Astrocyte (in vitro differentiated cells and primary cell): ENCODE data around the gene CHRNB2. TPM values are rescaled to one million over a fixed set of nuclear protein-coding genes. Genes with fewer than 3 reads are reported as not detected.
A peak's percentile ranks its signal among the peaks of the same experiment; 100 is the strongest.

Experiments
- DNase-seq: peaks from one replicate; pipeline ENCODE4 v3.0.0-alpha.2; 2010; ENCODE audit warnings: low read depth
- FAIRE-seq: peaks from 2 replicates; lab custom pipeline; 2011; peaks lifted over from hg19 to GRCh38; lab: Jason Lieb, UNC
- H2AFZ ChIP-seq: 2 replicates; pipeline ENCODE4 v1.6.0; 2012; ENCODE audit warnings: low read depth, low read length, inconsistent platforms
- H3K27ac ChIP-seq: 2 replicates; pipeline ENCODE4 v1.5.1; 2011; ENCODE audit warnings: low read depth, low read length, inconsistent platforms
- H3K27me3 ChIP-seq: 2 replicates; pipeline ENCODE4 v1.6.0; 2011; ENCODE audit warnings: low read length, inconsistent platforms; ENCODE audit not compliant: insufficient read depth
- H3K36me3 ChIP-seq: 2 replicates; pipeline ENCODE4 v1.5.1; 2011; ENCODE audit warnings: low read length, inconsistent platforms; ENCODE audit not compliant: insufficient read depth
- H3K4me1 ChIP-seq: 2 replicates; pipeline ENCODE4 v1.5.1; 2011; ENCODE audit warnings: low read length, inconsistent platforms; ENCODE audit not compliant: insufficient read depth
- H3K4me2 ChIP-seq: 2 replicates; pipeline ENCODE4 v1.6.0; 2012; ENCODE audit warnings: low read length, inconsistent platforms
- H3K4me3 ChIP-seq: 2 replicates; pipeline ENCODE4 v1.5.1; 2011; ENCODE audit warnings: low read depth, mild to moderate bottlenecking, low read length, inconsistent platforms; ENCODE audit not compliant: insufficient read depth
- H3K79me2 ChIP-seq: 2 replicates; pipeline ENCODE4 v1.6.0; 2012; ENCODE audit warnings: mild to moderate bottlenecking, low read length, inconsistent platforms; ENCODE audit not compliant: insufficient read depth
- H3K9ac ChIP-seq: 2 replicates; pipeline ENCODE4 v1.6.0; 2012; ENCODE audit warnings: mild to moderate bottlenecking, low read length, inconsistent platforms
- H3K9me3 ChIP-seq: 2 replicates; pipeline ENCODE4 v1.5.1; 2012; ENCODE audit warnings: low read depth, mild to moderate bottlenecking, low read length, inconsistent platforms; ENCODE audit not compliant: insufficient read depth
- H4K20me1 ChIP-seq: 2 replicates; pipeline ENCODE4 v1.6.0; 2012; ENCODE audit warnings: low read length, inconsistent platforms; ENCODE audit not compliant: insufficient read depth
- H3K27ac Mint-ChIP-seq: one replicate; pipeline ENCODE4 v1.8.0; 2021; ENCODE audit warnings: mild to moderate bottlenecking, mixed read lengths; ENCODE audit not compliant: unreplicated experiment
- H3K27me3 Mint-ChIP-seq: one replicate; pipeline ENCODE4 v1.8.0; 2021; ENCODE audit warnings: low read depth, mixed read lengths; ENCODE audit not compliant: unreplicated experiment
- H3K36me3 Mint-ChIP-seq: one replicate; pipeline ENCODE4 v1.8.0; 2021; ENCODE audit warnings: low read depth, mixed read lengths; ENCODE audit not compliant: unreplicated experiment
- H3K4me1 Mint-ChIP-seq: one replicate; pipeline ENCODE4 v1.8.0; 2021; ENCODE audit warnings: low read depth, mixed read lengths; ENCODE audit not compliant: unreplicated experiment
- H3K4me3 Mint-ChIP-seq: one replicate; pipeline ENCODE4 v1.8.0; 2021; ENCODE audit warnings: mild to moderate bottlenecking, moderate library complexity, mixed read lengths; ENCODE audit not compliant: unreplicated experiment
- H3K9me3 Mint-ChIP-seq: one replicate; pipeline ENCODE4 v1.8.0; 2021; ENCODE audit warnings: mild to moderate bottlenecking, mixed read lengths; ENCODE audit not compliant: unreplicated experiment
- EZH2 ChIP-seq: IDR thresholded peaks from 2 replicates; pipeline ENCODE4 v1.6.1; 2012; ENCODE audit warnings: mild to moderate bottlenecking, low read length, inconsistent platforms; ENCODE audit not compliant: insufficient read depth
- total RNA-seq: library from RNA; stranded (reverse); gene quantifications from 2 replicates; pipeline ENCODE4 v1.2.1, GENCODE V29; 2021
- TF ChIP-seq, protein P1 (sequence below): IDR thresholded peaks from 2 replicates; pipeline ENCODE4 v1.5.1; 2011; ENCODE audit warnings: low read depth, mild to moderate bottlenecking, inconsistent platforms, low read length, moderate library complexity; ENCODE audit not compliant: insufficient read depth

Gene CHRNB2
- total RNA-seq, 1 donor from 2014 or later = 0.20 TPM

DNA sequence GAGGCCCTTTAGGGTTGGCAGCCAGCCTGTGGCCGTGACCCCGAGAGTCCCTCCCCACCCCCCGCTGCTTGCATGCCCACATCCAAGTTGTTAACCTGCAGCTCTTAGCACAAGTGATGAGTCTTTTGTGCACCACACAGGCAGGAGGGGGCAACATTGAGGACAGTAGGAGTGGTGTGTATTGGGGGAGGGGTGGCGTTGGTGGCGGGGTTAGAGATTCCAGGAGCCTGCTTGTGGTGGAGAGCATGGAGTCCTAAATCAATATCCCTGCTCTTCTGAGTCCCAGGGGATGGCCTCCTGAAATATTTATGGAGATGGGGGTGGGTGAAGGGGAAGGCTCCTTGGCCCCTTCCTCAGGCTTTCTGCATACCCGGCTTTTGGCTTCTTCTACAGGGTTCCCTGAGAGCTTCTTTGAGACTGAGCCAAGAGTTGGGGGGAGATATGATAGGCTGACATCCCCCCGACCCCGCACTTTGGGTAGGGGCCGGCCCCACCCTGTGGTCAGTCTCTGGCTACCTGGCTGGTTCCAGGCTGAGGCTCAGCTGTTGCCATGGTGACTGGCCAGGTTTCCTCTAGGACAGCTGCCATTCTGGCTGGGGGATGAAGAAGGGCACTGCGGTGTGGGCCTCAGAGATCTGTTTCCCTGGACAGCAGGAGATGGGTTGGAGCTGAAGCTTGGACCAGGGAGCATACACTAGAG is 5.0 kb downstream of the CHRNB2 start:
- Histone ChIP-seq H3K4me1 (no peaks in the 10 kb centered on the region), H3K9me3 (no peaks in the 10 kb centered on the region), H3K4me2 (no peak overlapping the region), H3K36me3 (no peaks in the 10 kb centered on the region), H3K79me2 (no peaks in the 10 kb centered on the region), H2AFZ (no peak overlapping the region), H3K4me3 (no peak overlapping the region), H3K27me3 (peaks cover 14% of the 10 kb centered on the region), H3K27ac (no peak overlapping the region), H3K9ac (no peak overlapping the region), H4K20me1 (peaks cover 17% of the 10 kb centered on the region)
- DNase-seq = no peak
- TF ChIP-seq EZH2 = no peak
- TF ChIP-seq, protein P1, sequence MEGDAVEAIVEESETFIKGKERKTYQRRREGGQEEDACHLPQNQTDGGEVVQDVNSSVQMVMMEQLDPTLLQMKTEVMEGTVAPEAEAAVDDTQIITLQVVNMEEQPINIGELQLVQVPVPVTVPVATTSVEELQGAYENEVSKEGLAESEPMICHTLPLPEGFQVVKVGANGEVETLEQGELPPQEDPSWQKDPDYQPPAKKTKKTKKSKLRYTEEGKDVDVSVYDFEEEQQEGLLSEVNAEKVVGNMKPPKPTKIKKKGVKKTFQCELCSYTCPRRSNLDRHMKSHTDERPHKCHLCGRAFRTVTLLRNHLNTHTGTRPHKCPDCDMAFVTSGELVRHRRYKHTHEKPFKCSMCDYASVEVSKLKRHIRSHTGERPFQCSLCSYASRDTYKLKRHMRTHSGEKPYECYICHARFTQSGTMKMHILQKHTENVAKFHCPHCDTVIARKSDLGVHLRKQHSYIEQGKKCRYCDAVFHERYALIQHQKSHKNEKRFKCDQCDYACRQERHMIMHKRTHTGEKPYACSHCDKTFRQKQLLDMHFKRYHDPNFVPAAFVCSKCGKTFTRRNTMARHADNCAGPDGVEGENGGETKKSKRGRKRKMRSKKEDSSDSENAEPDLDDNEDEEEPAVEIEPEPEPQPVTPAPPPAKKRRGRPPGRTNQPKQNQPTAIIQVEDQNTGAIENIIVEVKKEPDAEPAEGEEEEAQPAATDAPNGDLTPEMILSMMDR = no peak
- Mint-ChIP-seq H3K4me1 (peaks cover 13% of the 10 kb centered on the region), H3K27me3 (peaks cover 28% of the 10 kb centered on the region), H3K36me3 (peaks cover 13% of the 10 kb centered on the region), H3K27ac (peak overlapping the region; percentile 0), H3K4me3 (no peak overlapping the region), H3K9me3 (no peaks in the 10 kb centered on the region)
- FAIRE-seq = no peak

DNA sequence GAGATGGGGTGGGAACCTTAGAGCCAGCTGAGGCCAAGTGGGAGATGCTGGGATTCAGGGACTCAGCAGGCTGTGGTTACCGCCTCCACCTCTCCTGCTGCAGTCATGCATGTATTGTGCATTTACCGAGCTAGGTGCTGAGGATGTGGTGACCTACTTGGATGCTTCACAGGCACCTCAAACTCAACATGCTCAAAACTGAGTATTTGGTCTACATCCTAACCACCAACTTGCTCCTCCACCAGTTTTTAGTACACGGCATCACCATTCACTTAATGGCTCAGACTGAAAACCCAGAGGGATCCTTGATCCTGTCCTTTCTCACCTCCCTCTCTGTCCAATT is 5.6 kb downstream of the CHRNB2 start:
- H3K4me3 Mint-ChIP-seq = no peak overlapping the region
- DNase-seq (no peak), FAIRE-seq (no peak)
- TF ChIP-seq, protein P1 = no peak
- TF ChIP-seq EZH2 = no peak
- H3K9me3 Mint-ChIP-seq = no peaks in the 10 kb centered on the region
- Histone ChIP-seq H3K36me3 (peaks cover under 1% of the 10 kb centered on the region), H3K4me2 (no peak overlapping the region), H2AFZ (no peak overlapping the region), H3K27ac (no peak overlapping the region), H3K4me1 (no peaks in the 10 kb centered on the region), H3K4me3 (no peak overlapping the region), H3K79me2 (no peaks in the 10 kb centered on the region), H4K20me1 (peaks cover 17% of the 10 kb centered on the region), H3K9me3 (no peaks in the 10 kb centered on the region), H3K27me3 (peaks cover 14% of the 10 kb centered on the region), H3K9ac (no peak overlapping the region)
- peaks cover 10% of the 10 kb centered on the region for H3K4me1 Mint-ChIP-seq
- H3K27ac Mint-ChIP-seq = peak overlapping the region; percentile 0
- H3K27me3 Mint-ChIP-seq = peaks cover 28% of the 10 kb centered on the region
- peaks cover 16% of the 10 kb centered on the region for H3K36me3 Mint-ChIP-seq

DNA sequence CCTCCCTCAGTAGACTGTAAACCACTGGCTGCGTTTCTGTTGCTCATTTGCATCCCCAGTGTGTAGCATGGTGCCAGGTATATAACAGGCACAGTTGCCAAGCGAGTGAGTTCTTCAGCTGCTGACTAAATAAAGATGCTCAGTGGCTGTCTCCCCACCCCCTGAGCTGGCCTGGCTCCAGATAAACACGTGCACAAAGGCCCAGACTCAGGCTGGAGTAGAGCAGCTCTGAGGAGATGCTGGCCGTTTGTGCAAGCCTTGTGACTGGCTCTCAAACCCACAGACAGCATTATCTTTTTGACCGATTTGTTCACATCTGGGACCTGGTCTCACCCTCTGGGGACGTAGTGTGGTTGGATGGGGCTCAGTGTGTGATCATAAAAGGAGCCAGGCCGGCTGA is 7.1 kb downstream of the CHRNB2 start:
- Mint-ChIP-seq H3K27me3 (peaks cover 17% of the 10 kb centered on the region), H3K9me3 (no peaks in the 10 kb centered on the region), H3K4me3 (no peak overlapping the region), H3K36me3 (peaks cover 31% of the 10 kb centered on the region), H3K4me1 (peaks cover 10% of the 10 kb centered on the region), H3K27ac (peak overlapping the region; percentile 3)
- H3K4me3 ChIP-seq = no peak overlapping the region
- H3K9ac ChIP-seq = no peak overlapping the region
- H2AFZ ChIP-seq = no peak overlapping the region
- no peak overlapping the region for H3K27ac ChIP-seq
- no peak for FAIRE-seq
- H3K9me3 ChIP-seq = no peaks in the 10 kb centered on the region
- H3K36me3 ChIP-seq = peaks cover 13% of the 10 kb centered on the region
- H3K27me3 ChIP-seq = peaks cover 10% of the 10 kb centered on the region
- TF ChIP-seq, protein P1 = no peak
- no peak for TF ChIP-seq EZH2
- H3K4me1 ChIP-seq = no peaks in the 10 kb centered on the region
- H3K4me2 ChIP-seq = no peak overlapping the region
- H3K79me2 ChIP-seq = no peaks in the 10 kb centered on the region
- DNase-seq = no peak
- peaks cover 25% of the 10 kb centered on the region for H4K20me1 ChIP-seq
